Lower lobe of right lung (tissue), 2 donors: Measurements from ENCODE around the gene RNASE13. TPM values are rescaled to one million over a fixed set of nuclear protein-coding genes. Genes with fewer than 3 reads are reported as not detected.

ENCODE experiments used
- ATAC-seq, 2 donors: fragments of 200-7000 bp; cut with Tn5 transposase; one replicate each; pipeline ENCODE4 v1.9.1; 2020 to 2022; ENCODE audit warnings: mild to moderate bottlenecking in 2 of 2, moderate library complexity in 2 of 2
- DNase-seq: peaks from one replicate; pipeline ENCODE4 v3.0.0-alpha.2; 2020
- H3K27ac ChIP-seq: fragments of 200-600 bp; one replicate; pipeline ENCODE4 v1.8.0; 2022
- H3K27me3 ChIP-seq: fragments of 200-600 bp; one replicate; pipeline ENCODE4 v1.8.0; 2022; ENCODE audit warnings: low read depth
- H3K36me3 ChIP-seq: fragments of 200-600 bp; one replicate; pipeline ENCODE4 v1.8.0; 2022; ENCODE audit warnings: mild to moderate bottlenecking
- H3K4me1 ChIP-seq: fragments of 200-600 bp; one replicate; pipeline ENCODE4 v1.8.0; 2022
- H3K4me3 ChIP-seq: fragments of 200-600 bp; one replicate; pipeline ENCODE4 v1.8.0; 2022; ENCODE audit warnings: mild to moderate bottlenecking
- H3K9me3 ChIP-seq: fragments of 200-600 bp; one replicate; pipeline ENCODE4 v1.8.0; 2022
- intact Hi-C: fragments of 100-400 bp; cut with DNase I; formaldehyde crosslinking; loops from one replicate; pipeline ENCODE4 v1.11.0; 2022
- total RNA-seq: library from RNA; stranded (reverse); fragmentation: NEBNext Ultra II Directional; extraction: Animal tissue kit (Norgen Biotek cat#: 25700); gene quantifications from one replicate; pipeline ENCODE4 v1.2.1, GENCODE V29; 2021
- TF ChIP-seq, protein P1 (sequence below): fragments of 200-600 bp; IDR thresholded peaks from one replicate; pipeline ENCODE4 v1.8.0; 2022; ENCODE audit warnings: antibody characterized with exemption, mild to moderate bottlenecking
- donor health status: DM: no; HTN: yes; CAD: no; lungs with severe emphysema.

The RNASE13 gene
- total RNA-seq, 1 donor from 2014 or later: not detected

- H3K36me3 ChIP-seq: peaks cover 25% of the 10 kb centered on the region
- ATAC-seq (peak; percentile 92 to 95), DNase-seq (peak; percentile 87)
- TF ChIP-seq, protein P1, sequence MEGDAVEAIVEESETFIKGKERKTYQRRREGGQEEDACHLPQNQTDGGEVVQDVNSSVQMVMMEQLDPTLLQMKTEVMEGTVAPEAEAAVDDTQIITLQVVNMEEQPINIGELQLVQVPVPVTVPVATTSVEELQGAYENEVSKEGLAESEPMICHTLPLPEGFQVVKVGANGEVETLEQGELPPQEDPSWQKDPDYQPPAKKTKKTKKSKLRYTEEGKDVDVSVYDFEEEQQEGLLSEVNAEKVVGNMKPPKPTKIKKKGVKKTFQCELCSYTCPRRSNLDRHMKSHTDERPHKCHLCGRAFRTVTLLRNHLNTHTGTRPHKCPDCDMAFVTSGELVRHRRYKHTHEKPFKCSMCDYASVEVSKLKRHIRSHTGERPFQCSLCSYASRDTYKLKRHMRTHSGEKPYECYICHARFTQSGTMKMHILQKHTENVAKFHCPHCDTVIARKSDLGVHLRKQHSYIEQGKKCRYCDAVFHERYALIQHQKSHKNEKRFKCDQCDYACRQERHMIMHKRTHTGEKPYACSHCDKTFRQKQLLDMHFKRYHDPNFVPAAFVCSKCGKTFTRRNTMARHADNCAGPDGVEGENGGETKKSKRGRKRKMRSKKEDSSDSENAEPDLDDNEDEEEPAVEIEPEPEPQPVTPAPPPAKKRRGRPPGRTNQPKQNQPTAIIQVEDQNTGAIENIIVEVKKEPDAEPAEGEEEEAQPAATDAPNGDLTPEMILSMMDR: no peak
- H3K4me1 ChIP-seq: peaks cover 17% of the 10 kb centered on the region
- intact Hi-C loops: loop anchor here (5.0 kb wide), 1 partner anchor 73 kb away; the partner anchor contains the start of gene ZNF219
- H3K9me3 ChIP-seq: no peaks in the 10 kb centered on the region
- H3K4me3 ChIP-seq: peak within 1 kb of the TSS; percentile 90
- H3K27me3 ChIP-seq: no peaks in the 10 kb centered on the region
- peak within 1 kb of the TSS; percentile 85 for H3K27ac ChIP-seq
Measured at GRCh38 chr14:21024585-21025370, 9.8 kb downstream of the RNASE13 start, which contains the start of gene NDRG2. Gene NDRG2, minus strand, starts transcription at chr14:21025061. Its CDS starts 1,746 bp downstream, at chr14:21023315.

GRCh38 chr14:21023817-21024584 lies 10.6 kb downstream of the RNASE13 start:
- Histone ChIP-seq H3K36me3 (peaks cover 33% of the 10 kb centered on the region), H3K4me1 (peaks cover 17% of the 10 kb centered on the region), H3K4me3 (peak overlapping the region; percentile 90), H3K27ac (peak overlapping the region; percentile 85), H3K27me3 (no peaks in the 10 kb centered on the region), H3K9me3 (no peaks in the 10 kb centered on the region)
- no peak for DNase-seq
- TF ChIP-seq, protein P1: no peak
- peak in 1 of 2 donors; percentile 27 for ATAC-seq
- intact Hi-C loops: loop anchor here (5.0 kb wide), 1 partner anchor 73 kb away; the partner anchor contains the start of gene ZNF219

GRCh38 chr14:21023174-21023573 lies 11.4 kb downstream of the RNASE13 start:
- no peaks in the 10 kb centered on the region for H3K9me3 ChIP-seq
- no peaks in the 10 kb centered on the region for H3K27me3 ChIP-seq
- DNase-seq (no peak), ATAC-seq (no peak)
- peak overlapping the region; percentile 90 for H3K4me3 ChIP-seq
- peak overlapping the region; percentile 4 for H3K27ac ChIP-seq
- peaks cover 41% of the 10 kb centered on the region for H3K36me3 ChIP-seq
- intact Hi-C loops: loop anchor here (5.0 kb wide), 1 partner anchor 74 kb away; the partner anchor contains the start of gene ZNF219
- TF ChIP-seq, protein P1: no peak
- H3K4me1 ChIP-seq: peaks cover 17% of the 10 kb centered on the region

DNA sequence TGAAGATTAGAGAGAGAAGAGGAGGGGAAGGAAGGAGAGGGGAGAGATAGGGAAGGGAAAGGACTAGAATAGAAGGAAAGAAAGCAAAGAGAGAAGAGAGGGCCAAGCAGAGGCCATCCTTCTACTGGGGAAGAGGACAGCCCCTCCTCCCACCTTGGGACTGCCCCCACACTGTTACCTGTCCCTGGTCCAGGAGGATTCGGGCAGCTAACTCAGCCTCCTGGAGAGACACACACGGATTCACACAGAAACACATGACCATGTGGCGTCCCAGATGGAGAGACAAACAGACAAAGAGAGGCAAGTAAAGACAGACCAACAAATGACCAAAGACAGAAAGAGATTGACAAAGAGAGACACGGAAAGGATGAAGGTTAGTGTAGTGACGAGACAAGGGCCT lies 11.9 kb downstream of the RNASE13 start:
- intact Hi-C loops: loop anchor here (5.0 kb wide), 1 partner anchor 75 kb away; the partner anchor contains the start of gene ZNF219
- ATAC-seq: no peak
- Histone ChIP-seq H3K36me3 (peaks cover 46% of the 10 kb centered on the region), H3K4me3 (peak overlapping the region; percentile 90), H3K27ac (peak overlapping the region; percentile 4), H3K9me3 (no peaks in the 10 kb centered on the region), H3K27me3 (no peaks in the 10 kb centered on the region), H3K4me1 (peaks cover 20% of the 10 kb centered on the region)
- DNase-seq: no peak
- TF ChIP-seq, protein P1: no peak

GRCh38 chr14:21020977-21021545 lies 13.5 kb downstream of the RNASE13 start:
- no peak for ATAC-seq
- Histone ChIP-seq H3K27me3 (no peaks in the 10 kb centered on the region), H3K4me3 (no peak overlapping the region), H3K4me1 (peaks cover 22% of the 10 kb centered on the region), H3K36me3 (peaks cover 55% of the 10 kb centered on the region), H3K9me3 (no peaks in the 10 kb centered on the region), H3K27ac (no peak overlapping the region)
- TF ChIP-seq, protein P1: no peak
- intact Hi-C loops: loop anchor here (5.0 kb wide), 1 partner anchor 76 kb away; the partner anchor contains the start of gene ZNF219
- no peak for DNase-seq
